Ramos (cell line): Measurements from ENCODE around the gene NMRK1.

Experiments
- in situ Hi-C: fragments of 300-500 bp; cut with MboI; formaldehyde crosslinking; loops from one replicate; pipeline ENCODE4 v1.14.3; 2022; ENCODE audit warnings: low sequenced_read_pairs; ENCODE audit not compliant: unreplicated experiment

Gene NMRK1

GRCh38 chr9:75064307-75065025 lies 23.5 kb downstream of the NMRK1 start:
- in situ Hi-C loops, result no loop called here

- in situ Hi-C loops, result no loop called here
Measured at GRCh38 chr9:75063556-75064305, 24.2 kb downstream of the NMRK1 start.

- in situ Hi-C loops, result no loop called here
Measured at GRCh38 chr9:75061169-75061568, 26.8 kb downstream of the NMRK1 start.

GRCh38 chr9:75054368-75055001 lies 33.5 kb downstream of the NMRK1 start:
- in situ Hi-C loops, result no loop called here

GRCh38 chr9:75053869-75054268 lies 34.1 kb downstream of the NMRK1 start:
- in situ Hi-C loops, result no loop called here

GRCh38 chr9:75051285-75051684 lies 36.7 kb downstream of the NMRK1 start:
- in situ Hi-C loops, result no loop called here

- in situ Hi-C loops, result no loop called here
Measured at GRCh38 chr9:75047506-75047905, 40.4 kb downstream of the NMRK1 start.

- in situ Hi-C loops, result no loop called here
Measured at GRCh38 chr9:75046725-75047345, 41.1 kb downstream of the NMRK1 start.

- in situ Hi-C loops, result no loop called here
Measured at GRCh38 chr9:75041041-75041440, 46.9 kb downstream of the NMRK1 start.

GRCh38 chr9:75039801-75040200 lies 48.2 kb downstream of the NMRK1 start:
- in situ Hi-C loops, result no loop called here

- in situ Hi-C loops, result no loop called here
Measured at GRCh38 chr9:75039009-75039408, 48.9 kb downstream of the NMRK1 start.

GRCh38 chr9:75036793-75037192 lies 51.2 kb downstream of the NMRK1 start:
- in situ Hi-C loops, result no loop called here

- in situ Hi-C loops, result no loop called here
Measured at GRCh38 chr9:75033791-75034473, 54.0 kb downstream of the NMRK1 start.

GRCh38 chr9:75027187-75028107 lies 60.5 kb downstream of the NMRK1 start:
- in situ Hi-C loops, result no loop called here

- in situ Hi-C loops, result no loop called here
Measured at GRCh38 chr9:75023846-75024245, 64.1 kb downstream of the NMRK1 start.

- in situ Hi-C loops, result no loop called here
Measured at GRCh38 chr9:75019654-75020053, 68.3 kb downstream of the NMRK1 start.

- in situ Hi-C loops, result no loop called here
Measured at GRCh38 chr9:75019022-75019421, 68.9 kb downstream of the NMRK1 start.

GRCh38 chr9:75017378-75017777 lies 70.6 kb downstream of the NMRK1 start:
- in situ Hi-C loops, result no loop called here

GRCh38 chr9:75013735-75014134 lies 74.2 kb downstream of the NMRK1 start:
- in situ Hi-C loops, result no loop called here
